NCI-H226 (cell line): Measurements from ENCODE around the gene TLX1.

Source experiments
- DNase-seq: peaks from one replicate; pipeline ENCODE4 v3.0.0-alpha.2; 2015

TLX1 gene

GRCh38 chr10:101112799-101113594, 18.1 kb upstream of the TLX1 start:
- DNase-seq = no peak

- DNase-seq = no peak
Observed at GRCh38 chr10:101113890-101114403, 17.2 kb upstream of the TLX1 start.

DNA sequence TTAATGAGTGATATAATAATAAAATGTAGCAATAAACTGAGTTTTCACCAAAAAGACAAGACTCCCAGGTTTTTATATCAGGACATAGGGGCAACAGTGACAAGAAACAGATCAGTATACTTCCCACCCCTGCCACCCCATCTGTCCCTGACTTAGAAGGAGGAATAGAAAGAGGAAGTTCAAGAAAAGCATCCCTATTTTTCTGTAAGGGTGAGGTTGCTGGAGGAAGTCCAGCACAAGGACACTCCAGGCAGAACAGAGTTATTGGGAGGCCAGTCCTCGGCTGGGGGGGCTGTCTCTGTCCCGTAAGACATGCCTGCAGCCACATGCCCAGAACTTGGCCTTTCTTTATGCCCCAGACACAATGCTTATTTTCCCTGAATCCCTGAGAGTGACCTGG, 16.5 kb upstream of the TLX1 start:
- DNase-seq = no peak

- DNase-seq = no peak
Observed at GRCh38 chr10:101116754-101117153, 14.3 kb upstream of the TLX1 start.

DNA sequence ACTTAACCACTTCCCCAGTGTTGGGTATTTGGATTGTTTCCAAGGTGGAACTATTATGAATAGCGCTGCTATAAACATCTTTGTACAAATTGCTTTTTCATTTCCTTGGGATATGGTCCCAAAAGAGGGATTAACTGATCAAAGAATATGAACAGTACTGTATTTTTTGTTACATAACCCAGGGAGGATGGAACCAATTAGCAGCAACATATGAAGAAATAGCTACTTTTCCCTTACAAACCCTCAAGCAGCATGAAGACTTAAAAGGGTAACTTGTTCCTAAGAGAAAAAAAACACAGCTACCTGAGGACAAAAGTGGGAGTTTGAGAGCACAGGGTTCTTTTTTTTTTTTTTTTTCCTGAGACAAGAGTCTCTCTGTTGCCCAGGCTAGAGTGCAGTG, 13.1 kb upstream of the TLX1 start:
- DNase-seq = no peak

DNA sequence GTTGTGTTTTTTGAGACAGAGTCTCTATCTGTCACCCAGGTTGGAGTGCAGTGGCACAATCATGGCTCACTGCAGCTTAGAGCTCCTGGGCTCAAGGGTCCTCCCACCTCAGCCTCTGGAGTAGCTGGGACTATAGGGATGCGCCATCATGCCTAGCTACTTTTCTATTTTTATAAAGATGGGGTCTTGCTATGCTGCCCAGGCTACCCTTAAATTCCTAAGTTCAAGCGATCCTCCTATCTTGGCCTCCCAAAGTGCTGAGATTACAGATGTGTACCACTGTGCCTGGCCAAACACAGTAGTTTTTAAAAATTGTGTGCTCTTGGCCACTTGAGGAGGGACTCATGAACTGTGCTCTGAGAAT, 10.6 kb upstream of the TLX1 start:
- DNase-seq = no peak

DNA sequence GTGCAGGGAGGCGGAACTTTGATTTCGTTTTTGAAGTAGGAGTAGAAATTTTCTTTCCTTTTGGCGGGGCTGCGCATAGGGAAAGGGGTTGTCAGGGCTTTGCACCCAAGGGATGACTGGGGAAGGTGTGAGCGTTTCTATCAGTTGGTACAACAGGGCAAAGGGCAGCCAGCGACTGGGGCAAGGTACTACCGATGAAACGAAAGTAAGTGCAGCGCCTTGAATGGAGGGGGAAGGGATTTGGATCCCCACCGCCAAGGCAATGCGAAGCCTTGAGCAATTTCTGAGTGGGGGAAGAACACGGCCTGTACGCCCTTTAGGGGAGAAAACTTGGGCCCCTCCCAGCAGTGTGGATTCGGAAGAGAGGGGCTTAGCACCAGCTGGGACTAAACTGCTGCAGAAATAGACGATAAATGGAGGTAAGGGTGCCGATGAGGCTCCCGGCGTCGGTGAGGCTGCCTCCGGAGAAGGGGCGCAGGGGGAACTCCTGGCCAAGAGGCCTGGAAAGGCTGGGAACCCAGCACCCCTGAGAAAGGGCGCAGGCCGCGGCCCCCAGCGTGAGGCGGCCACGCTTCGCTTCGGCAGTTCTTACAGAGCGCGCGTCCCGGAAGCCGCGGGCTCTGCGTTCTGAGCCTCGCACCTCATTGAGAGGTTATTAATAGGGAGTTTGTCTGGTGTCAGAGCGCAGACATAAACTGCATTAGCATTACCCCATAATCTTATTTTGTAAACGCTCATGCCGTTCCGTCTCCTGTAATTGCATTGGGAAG, 10.0 kb upstream of the TLX1 start:
- DNase-seq = no peak

DNA sequence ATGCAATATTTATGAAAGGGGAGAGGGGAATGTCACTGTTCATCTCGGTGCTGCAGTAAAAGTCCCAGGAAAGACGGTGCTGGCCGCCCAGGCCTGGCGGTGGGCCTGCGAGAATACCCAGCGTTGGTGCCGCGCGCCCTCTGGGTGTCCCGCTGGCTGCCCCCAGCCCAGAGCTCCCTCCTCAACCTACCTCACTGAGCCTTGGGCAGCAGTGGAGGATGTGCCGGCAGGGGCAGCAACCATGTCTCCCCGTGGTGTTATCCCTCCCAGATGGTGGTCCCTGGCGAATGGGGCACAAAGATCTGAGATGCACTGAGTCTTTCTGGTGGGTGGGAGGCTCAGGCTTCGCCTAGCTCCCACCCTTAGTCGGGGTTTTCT, 9.5 kb upstream of the TLX1 start:
- DNase-seq = no peak

DNA sequence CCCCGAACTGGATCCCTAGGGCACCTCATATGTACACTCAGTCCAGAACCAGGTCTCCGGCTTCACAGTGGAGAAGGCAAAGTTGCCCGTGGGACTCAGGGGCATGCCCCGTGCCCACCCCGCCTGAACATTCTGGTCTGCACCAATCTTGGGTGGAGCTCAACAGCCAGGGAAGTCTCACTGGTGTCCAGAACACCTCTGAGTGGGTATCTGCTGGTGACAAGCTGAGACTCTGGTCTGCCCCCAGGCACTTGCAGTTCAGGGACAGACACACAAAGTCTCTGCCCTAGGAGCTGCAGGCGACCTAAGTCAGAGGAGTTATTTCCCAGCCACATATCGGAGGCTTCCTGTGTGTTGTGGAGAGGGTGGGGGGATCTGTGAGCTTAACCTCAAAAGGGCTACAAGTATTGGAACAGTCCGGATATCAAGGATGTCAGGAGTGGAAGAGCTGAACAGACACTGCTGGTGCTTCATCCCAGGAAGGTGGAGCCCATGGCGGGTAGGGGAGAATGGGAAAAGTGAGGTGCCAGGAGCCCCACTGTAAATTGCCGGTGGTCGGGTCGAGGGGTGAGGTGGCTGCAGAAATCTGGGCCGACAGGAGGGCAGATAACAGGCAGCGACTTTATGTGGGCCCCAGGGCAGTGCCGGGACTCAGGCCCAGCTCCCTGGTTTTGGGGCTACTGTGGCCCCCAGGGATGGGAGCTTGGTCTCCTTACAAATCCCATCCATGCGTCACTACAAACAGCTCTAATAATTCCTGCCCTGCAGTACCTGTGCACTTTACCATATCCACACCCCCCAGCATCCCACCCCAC, 8.6 kb upstream of the TLX1 start:
- DNase-seq = no peak

DNA sequence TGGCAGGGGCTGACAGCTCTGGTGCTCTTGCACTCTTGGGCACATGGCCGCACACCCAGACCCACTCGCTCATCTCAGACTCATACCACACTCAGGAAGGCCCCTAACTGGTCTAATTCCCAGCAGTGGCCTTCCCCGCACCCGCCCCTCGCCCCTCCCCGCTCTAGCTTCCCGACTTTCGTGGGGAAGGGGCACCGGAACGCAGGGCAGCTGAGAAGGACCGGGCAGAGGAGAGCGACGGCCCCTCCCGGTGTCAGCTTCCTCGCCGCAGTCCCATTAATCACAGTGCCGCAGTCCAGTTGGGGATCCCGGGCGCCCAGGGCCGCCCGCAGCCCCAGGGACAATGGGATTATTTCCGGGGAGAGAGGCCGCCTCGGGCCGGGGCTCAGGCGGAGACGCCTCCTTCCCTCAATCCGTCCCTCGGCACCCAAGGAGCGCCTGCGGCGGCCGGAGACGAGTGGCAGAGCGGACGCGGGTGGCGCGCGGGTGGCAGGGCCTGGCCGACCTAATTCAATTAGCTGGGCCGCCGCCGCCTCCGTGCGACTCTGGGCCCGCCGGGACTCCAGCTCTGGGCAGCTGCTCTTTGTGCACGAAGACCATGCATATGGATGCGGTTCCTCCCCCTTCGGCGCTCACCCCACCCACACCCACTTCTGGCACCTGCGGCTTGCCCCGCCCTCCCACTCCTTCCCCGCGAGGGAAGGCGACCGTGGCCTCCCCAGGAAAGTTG, 7.8 kb upstream of the TLX1 start:
- no peak for DNase-seq

DNA sequence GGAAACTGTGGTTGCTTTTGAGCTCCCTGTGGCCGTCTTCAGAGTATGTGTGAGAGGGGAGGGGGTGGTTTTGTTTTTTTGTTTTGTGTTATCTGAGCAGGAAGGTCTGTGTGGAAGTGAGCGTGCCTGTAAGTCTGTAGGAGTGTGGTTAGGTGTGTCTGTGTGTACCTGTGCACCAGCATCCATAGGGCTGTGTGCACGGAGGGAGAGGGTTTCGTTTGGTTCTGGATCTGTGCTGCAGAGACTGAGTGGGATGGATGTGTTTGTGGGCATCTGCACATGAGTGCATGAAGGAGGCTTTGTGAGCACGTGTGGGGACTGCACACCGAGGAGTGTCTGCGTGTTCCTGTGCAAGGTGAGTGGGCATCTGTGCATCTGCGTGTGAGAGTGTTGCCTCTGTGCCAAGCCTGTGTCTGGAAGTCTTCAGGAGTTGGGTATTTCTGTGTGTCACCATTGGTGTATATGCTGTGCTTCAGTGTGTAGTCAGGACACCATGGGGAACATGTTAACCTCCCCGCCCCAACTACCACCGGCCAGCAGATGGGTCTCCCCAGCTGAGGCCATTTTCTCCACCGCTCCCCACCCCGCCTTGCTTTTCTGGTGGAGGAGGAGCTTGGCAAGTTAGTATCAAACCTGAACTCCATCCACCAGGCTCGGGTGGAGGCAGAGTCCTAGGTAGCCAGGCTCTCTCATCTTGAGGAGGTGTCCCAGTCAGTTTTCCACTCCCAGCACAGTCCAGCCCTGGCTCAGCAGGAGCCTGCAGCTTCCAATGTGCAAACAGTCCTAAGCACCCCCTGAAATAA, 7.1 kb upstream of the TLX1 start:
- no peak for DNase-seq

- DNase-seq = no peak
Observed at GRCh38 chr10:101124933-101125332, 6.2 kb upstream of the TLX1 start.

GRCh38 chr10:101126684-101127628, 4.1 kb upstream of the TLX1 start:
- no peak for DNase-seq

DNA sequence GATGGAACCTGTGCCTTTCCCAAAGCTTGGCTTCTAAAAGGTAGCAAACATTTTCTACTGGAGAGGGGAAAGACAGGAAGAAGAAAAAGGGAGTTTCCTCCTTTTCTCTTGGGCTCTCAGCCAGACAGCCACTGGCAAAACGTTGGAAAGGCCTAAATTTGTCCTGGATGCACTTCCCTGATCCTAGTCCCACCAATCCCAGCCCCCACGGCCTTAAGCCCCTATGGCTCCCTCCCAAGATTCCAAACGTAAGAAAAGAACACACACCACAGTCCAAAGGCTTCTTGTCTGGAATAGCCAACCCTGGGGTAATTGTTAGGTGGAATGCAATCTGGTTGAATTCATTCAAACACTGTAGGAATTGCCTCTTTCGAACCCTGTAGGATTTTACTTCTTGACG, 959 bp upstream of the TLX1 start:
- DNase-seq = no peak

DNA sequence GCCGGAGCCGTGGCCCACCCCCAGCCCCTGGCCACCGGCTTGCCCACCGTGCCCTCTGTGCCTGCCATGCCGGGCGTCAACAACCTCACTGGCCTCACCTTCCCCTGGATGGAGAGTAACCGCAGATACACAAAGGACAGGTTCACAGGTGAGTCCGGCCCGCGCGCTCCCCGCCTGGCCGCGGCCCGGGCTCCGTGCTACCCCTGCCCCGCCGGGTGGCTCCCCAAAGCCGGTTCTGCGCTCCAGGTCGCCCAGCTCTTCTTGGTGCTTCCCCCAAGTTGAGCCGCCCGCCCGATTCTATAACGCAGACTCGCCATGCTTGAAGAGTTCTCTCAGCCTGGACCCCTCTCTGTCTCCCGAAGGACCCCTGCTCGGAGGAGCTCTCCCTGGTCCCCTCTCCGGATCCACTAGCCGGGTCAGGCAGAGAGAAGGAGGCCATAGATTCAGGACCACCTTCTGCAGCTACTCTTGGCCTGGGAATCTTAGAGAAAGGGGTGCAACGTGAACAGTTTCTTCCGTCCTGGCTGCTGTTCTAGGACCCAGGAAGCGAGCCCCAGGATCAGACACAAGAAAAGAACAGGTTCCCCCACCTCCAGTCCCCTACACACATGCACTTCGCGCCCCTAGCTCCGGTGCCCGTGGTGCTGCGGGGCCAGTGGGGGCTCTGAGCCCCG, 999 bp downstream of the TLX1 start:
- no peak for DNase-seq

DNA sequence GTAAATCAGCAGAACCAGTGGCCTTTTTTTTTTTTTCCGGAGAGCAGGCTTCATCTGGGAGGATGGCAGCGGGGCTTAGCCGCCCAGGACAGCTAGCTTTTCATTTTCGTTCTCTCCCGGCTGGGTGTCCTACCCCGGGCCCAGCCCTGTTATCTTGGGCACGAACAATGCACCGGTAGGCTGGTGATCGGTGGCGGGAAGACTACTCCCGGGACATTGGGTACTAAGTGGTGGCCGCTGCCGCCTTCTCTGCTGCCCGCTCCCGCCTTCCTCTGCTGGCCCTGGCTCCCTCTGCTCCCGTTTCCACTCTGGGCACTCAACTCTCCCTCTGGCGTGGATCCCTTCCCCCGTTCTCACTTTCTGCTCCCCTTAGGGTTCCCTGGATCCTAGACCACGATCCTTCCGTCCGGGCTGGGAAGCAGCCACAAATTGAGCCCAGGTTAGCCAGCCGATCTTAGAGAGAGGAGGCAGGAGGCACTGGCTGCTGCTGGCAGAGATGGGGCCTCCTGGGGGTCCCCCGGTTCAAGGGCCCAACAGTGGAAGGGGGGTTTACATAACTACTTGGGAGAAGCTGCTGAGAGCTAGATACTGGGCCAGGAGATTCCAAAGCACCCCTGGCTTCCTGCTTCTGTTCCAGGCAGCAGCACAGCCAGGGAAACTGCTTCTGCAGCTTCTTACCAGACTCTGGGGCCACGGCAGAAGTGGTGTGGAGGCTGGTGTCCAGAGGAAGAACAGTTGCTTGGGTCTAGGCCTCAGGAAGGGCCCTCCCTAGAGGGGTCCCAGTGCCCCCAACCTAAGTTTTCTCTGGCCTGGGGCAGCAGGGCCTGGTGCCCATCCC, 1.8 kb downstream of the TLX1 start:
- no peak for DNase-seq

DNA sequence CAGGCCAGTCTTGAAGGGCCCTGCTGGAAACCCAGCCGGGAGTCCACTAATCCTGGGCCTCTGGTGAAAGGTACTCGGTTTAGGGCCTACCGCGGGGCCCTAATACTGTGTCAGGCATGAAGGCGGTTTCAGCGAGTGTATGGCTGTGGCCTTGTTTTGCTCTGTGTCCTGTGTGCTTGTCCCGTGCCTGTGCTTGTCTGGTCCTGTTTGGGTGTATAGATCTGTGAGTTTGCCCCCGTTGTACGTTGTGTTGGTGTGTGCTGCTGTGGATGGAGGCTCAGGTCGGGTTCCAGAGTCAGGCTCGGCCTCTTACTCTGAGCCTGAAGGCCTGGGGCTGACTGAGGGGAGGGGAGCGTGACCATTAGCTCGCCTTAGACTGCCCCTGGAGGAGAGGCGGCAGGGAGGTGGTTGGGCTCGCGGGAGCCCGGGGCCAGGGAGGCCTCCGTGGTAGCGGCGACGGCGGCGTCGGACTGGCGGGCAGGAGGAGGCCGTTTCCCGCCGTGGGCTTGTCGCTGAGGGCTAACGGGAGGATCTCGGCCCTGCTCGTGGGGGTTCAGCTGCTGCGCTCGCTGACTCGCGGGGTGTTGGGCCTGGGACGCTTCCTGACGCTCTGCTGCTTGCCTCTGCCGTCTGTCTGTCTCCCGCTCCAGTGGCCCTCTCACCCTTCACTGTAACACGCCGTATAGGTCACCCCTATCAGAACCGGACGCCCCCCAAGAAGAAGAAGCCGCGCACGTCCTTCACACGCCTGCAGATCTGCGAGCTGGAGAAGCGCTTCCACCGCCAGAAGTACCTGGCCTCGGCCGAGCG, 2.6 kb downstream of the TLX1 start:
- no peak for DNase-seq
